Erythroblast (primary cell): ENCODE measurements around the gene TRAF3IP1.
"Not testable (repeated sequence)": the region's sequence is repeated elsewhere in the genome, so short reads cannot be mapped to it uniquely, and the experiment has no call there.

Source experiments
- DNase-seq, 2 experiments: peaks; one replicate each; lab custom pipeline; 2025; lab: John Stamatoyannopoulos, UW
- GATA1 ChIP-seq: IDR thresholded peaks from 2 replicates; pipeline ENCODE4 v1.6.1; 2011; ENCODE audit warnings: low read depth, mild to moderate bottlenecking, control low read depth, low read length, moderate library complexity
- POLR2A ChIP-seq: IDR thresholded peaks from 2 replicates; pipeline ENCODE4 v1.6.1; 2011; ENCODE audit warnings: mild to moderate bottlenecking, low read length

The TRAF3IP1 gene

DNA sequence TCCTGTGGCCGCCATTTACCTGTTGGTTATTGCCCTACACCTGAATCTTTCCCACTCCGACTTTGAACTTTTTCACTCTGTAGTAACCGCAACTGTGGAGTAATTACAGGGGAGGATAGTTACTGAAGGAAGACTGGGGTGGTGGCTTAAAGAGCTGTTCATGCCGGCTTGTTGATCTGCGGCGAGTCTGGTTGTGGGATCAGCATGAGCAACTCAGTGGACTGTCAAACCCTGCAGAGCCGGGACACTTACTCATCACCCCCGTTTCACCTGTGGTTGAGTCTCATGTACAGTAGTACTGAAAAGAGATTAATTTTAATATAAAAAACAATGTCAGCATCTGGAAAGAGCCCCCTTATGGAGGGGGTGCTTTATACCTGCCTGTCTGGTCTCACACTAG lies 108.5 kb downstream of the TRAF3IP1 start:
- no peak for DNase-seq
- TF ChIP-seq GATA1 (no peak), POLR2A (no peak)

DNA sequence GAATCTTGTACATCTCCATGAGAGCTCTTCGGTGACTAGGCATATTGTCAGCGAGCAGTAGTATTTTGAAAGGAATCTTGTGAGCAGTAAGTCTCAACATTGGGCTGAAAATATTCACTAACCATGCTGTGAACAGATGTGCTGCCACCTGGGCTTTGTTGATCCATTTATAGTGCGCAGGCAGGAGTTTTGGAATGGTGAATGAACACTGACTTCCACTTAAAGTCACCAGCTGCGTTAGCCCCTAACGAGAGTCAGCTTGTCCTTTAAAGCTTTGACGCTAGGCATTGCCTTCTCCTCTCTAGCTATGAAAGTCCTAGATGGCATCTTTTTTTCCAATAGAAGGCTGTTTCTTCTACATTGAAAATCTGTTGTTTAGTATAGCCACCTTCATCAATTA lies 110.5 kb downstream of the TRAF3IP1 start:
- no peak for DNase-seq
- TF ChIP-seq POLR2A (no peak), GATA1 (no peak)

DNA sequence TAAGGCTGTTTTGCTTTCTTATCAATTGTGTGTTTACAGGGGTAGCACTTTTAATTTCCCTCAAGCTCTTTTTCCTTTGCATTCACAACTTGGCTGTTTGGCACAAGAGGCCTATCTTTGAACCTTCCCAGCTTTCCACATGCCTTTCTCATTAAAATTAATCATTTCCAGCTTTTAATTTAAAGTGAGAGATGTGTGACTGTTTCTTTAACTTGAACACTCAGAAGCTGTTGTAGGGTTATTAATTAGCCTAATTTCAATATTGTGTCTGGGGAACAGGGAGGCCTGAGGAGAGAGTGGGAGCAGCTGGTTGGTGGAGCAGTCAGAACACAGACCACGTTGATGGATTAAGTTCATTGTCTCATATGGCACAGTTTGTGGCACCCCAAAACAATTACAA lies 111.1 kb downstream of the TRAF3IP1 start:
- no peak for DNase-seq
- TF ChIP-seq GATA1 (no peak), POLR2A (no peak)

DNA sequence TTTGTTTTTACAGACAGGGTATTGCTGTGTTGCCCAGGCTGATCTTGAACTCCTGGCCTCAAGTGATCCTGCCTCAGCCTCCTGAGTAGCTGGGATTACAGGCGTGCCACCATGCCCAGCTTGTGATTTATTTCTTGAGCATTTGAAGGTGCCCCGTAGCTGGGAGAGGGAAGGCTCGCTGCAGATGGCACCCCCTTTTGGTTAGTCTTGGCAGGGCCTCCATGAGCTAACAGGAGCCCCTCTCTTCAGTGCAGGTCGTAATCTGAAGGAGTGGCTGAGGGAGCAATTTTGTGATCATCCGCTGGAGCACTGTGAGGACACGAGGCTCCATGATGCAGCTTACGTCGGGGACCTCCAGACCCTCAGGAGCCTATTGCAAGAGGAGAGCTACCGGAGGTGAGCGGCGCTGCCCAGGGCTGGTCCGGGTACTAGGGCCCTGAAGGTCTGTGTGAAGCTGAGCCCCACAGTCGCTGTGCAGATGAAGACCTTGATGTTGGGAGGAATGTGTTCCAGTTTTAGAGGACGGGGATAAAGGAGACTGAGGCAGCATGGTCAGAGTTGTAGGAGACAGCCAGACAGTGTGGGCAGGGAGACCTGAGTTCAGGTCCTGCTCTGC lies 113.1 kb downstream of the TRAF3IP1 start:
- no peak for TF ChIP-seq POLR2A
- no peak for TF ChIP-seq GATA1
- peak in 1 of 2 experiments; percentile 11 for DNase-seq

DNA sequence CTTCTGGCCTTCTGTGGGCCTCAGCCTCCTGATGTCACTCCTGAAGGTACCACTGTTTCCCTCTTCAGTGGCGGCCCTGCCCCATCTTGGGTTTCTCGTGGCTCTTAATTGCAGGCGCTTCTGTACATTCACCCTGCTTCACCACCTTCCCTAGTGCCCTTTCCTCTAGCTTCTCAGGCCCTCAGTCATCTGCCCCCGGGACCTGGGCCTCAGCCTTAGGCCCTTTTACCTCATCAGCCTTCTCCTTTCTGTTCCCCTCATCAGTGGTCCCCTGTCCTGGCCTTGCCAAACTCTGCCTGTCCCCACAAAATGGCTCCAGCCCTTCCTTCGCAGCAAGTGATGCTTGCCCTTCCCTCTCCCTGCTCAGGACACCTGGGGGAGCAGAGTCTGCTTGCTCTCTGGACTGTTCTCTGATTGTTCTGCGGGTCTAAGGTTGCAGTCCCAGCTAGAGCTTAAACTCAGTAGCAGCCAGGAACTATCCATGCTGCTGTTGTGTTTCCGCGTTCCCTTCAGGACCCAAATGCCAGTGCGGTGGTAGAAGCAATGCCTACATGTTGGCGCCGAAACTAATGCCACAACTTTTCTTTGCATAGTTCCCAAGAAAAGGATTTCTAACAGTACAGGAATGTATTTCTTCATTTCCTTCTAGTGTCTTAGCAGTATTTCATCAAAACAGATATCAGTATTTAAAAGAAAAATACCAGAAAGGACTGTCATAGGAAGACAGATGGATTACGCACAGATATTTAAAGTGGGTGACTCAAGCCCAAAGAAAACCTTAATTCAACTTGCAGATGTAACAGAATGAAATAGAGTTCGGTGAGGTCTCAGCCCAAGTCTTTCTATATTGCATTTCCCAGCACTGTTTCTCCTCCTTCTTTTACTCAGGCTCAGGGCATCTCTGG lies 113.9 kb downstream of the TRAF3IP1 start:
- TF ChIP-seq POLR2A (no peak), GATA1 (no peak)
- DNase-seq, result no peak

DNA sequence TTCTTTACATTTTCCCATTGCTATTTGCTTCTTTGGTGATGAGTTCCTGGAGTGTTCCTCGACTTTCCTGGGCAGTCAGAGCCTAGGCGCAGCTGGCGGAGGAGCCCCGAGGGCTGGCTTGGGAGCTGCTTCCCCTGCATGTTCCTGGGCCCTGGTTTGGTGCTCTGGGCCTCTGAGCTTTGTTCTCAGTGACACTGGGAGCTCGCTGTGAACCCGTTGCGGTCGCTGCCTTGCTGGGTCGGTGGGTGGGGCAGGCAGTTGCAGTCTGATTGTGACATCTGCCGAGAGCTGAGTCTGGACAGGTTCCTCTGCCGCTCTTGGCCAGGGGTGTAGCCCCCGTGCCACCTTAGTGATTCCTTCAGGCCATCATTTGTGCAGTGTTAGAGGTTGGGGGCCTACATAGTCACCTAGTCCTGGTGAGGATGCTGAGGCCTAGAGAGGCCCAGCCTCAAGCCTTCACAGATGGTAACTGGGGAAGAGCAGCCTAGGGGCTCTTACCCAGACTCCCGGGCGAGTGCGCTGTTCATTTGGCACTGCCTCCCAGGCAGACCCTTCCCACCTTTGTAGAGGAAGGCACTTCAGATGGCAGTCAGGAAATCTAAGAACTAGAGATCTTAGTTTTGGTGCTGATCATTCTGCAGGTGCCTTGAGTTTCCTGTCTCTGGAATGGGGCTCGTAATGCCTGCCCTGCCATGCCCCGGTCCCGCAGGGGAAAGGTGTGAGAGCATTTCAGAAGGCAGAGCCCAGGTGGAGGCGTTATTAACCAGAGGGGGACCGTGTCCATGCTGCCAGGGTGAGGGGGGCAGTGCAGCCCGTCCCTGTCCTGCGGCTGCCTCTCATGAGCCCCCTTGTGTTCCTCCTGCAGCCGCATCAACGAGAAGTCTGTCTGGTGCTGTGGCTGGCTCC lies 114.8 kb downstream of the TRAF3IP1 start:
- peak in 1 of 2 experiments; percentile 9 for DNase-seq
- no peak for TF ChIP-seq POLR2A
- TF ChIP-seq GATA1, result no peak

DNA sequence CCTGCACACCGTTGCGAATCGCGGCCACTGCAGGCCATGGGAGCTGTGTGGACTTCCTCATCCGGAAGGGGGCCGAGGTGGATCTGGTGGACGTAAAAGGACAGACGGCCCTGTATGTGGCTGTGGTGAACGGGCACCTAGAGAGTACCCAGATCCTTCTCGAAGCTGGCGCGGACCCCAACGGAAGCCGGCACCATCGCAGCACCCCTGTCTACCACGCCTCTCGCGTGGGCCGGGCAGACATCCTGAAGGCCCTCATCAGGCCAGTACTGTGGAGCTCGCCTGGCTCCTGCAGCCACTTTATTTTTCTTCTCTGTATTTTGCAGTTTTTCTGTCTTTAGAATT lies 115.4 kb downstream of the TRAF3IP1 start:
- DNase-seq, result no peak
- no peak for TF ChIP-seq POLR2A
- no peak for TF ChIP-seq GATA1

DNA sequence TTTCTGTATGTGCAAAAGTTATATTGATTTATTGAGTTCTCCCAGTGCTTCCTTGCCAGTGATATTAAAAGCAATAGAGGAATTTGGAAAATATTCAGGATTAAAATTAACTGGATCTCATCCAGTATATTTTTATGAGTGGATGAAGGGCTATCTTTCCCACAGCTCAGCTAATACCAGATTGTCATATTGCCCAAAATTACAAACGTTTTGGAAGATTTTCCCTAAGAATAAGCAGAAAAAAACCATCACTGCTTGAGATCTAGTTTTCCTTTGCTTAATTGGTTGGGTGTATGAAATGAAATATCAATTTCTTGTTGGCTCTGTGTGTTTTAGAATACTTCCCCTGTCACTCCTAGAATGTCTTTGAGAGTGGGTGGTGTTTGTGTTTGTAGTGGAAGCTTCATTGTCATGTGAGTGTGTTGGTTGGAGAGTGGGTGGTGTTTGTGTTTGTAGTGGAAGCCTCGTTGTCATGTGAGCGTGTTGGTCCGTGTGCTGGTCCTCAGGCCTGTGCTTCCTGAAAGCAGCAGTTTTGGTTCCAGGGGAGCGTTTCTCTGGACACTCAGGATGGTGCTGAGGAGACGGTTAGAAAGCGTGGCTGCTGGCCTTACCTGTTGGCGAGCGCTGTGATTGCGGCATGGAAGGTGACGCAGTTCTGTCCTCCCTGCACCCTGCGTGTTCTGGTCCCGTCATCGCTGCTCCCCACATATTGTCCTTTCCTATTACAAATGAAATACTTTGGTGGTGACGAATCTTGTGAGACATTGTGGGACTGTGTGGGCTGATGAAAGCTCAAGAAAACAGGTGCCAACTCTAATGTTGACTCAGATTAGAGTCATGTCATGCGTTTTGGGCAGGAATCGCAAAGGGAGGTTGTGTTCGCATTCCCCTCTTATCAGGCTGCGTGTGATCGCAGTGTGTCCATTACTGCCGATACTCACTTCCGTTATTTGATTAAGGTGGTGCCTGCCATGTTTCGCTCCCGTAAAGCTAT lies 118.8 kb downstream of the TRAF3IP1 start:
- peak in 1 of 2 experiments; percentile 18 for DNase-seq

DNA sequence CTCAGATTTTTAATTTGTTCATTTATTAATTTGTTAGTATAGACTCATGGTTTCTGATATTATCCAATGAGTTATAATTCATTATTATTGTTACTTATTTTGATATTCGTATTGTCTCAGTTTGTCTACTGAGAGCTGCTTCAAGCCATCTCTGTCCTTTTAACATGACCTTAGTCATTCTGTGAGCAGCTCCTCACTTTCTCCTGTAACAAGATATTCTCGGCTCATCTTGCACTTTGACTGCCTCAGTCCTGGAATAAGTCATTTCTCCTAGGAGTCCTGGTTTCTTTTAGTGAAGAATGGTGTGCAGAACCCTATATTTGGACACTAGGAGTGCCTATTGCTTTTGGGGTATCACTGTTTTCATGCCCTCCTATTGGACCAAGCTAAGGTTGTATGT lies 119.6 kb downstream of the TRAF3IP1 start:
- no peak for DNase-seq
- no peak for TF ChIP-seq GATA1
- TF ChIP-seq POLR2A, result no peak

More for the DNA sequence above, 118.8 kb downstream of the TRAF3IP1 start:
- TF ChIP-seq POLR2A (no peak), GATA1 (no peak)

DNA sequence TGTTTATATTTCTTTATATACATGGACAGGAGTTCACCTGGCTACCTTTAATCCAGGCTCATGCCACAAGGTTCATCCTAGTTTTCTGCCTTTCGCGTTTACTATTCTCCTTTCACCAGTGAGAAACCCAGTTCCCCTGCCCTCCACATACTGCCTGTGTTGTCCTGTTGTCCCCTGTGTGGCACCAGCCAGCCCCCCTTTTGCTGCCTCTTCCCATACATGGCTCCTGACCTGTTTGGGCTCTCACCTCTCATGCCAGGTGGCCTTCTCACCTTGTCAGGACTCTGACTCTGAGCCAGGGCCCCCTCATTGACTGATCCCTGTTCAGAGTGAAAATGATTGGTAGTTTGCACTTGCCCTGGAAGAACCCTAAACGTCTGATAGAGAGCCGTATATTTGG lies 120.0 kb downstream of the TRAF3IP1 start:
- no peak for DNase-seq
- TF ChIP-seq POLR2A, result no peak
- TF ChIP-seq GATA1, result no peak

DNA sequence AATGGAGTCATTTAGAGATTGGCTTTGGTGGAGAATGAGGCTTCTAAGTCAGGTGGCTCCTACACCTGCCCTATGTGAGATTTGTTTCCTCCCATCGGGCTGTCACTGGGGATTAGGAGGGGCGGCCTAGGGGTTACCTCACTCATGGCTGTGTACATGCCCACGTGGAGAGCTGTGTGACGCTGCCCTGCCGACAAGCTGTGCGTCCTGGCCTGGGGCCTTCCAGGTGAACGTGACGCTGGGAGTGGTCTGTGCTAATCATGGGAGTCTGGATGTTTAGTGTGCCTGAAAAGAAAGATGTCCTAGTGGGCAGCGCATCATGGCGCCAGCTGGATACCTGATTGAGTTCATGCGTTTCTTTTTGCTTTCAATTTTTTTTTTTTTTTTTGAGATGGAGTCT lies 120.4 kb downstream of the TRAF3IP1 start:
- TF ChIP-seq POLR2A, result no peak
- no peak for TF ChIP-seq GATA1
- DNase-seq, result no peak

DNA sequence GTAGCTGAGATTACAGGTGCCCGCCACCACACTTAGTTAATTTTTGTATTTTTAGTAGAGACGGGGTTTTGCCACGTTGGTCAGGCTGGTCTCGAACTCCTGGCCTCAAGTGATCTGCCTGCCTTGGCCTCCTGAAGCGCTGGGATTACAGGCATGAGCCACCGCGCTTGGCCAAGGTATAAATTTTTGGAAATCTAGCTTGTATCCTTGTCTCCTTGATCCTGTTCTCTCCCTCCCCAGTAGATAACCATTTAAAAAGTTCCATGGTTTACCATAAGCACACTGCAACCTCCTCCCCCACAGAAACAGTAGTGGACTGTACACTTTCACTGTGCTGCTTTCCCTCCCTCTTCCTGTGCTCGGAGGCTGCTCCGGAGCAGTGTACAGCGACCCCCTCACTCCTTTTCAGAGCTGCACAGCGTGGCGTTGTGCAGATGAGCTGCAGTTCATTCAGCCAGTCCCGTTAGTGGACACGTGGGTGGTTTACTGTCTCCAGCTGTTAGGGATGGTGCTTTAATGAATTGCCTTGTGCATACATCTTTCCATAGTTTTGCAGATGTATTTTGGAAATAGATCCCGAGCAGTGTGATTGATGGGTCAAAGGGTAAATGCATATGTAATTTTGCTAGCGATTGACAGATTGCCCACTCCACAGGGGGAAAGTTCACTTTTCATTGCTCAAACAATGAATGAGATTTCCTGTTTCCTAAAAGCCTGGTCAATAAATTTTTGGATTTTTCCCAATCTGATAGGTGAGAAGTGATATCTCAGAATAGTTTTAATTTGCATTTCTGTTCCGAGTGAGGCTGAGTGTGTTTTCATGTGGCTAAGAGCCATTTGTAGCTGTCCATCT lies 121.2 kb downstream of the TRAF3IP1 start:
- DNase-seq, result no peak
- TF ChIP-seq GATA1 (no peak), POLR2A (no peak)

DNA sequence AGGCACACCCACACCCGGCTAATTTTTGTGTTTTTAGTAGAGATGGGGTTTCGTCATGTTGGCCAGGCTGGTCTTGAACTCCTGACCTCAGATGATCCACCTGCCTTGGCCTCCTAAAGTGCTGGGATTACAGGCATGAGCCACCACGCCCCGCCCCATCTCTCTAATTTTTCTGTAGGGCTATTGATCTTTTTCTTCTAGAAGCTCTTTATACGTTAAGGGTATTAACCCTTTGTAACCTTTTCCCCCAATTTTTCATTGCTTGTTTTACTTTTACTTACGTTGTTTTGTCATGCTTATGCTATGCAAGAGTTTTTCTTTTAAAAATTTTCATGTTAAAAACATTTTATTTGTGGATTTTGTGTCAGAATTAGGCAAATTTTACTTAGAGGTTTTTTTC lies 121.9 kb downstream of the TRAF3IP1 start:
- DNase-seq, result not testable (repeated sequence)
